Esophagus squamous epithelium (tissue), 5 donors: ENCODE data around the gene CTCF. TPM values are rescaled to one million over a fixed set of nuclear protein-coding genes. Genes with fewer than 3 reads are reported as not detected.

Source experiments
- DNase-seq: peaks from one replicate; lab custom pipeline; 2025; lab: John Stamatoyannopoulos, UW
- H3K27ac ChIP-seq, 4 donors: fragments of 200-600 bp; sonication (generic); one replicate each; pipeline ENCODE4 v1.5.1; 2016 to 2019; ENCODE audit warnings: mild to moderate bottlenecking in 1 of 4
- H3K27me3 ChIP-seq, 4 donors: fragments of 200-600 bp; sonication (generic); 1 replicate in 3 of 4; 2 replicates in 1 of 4; pipeline versions ENCODE4 v1.5.1 to v1.6.0; 2017 to 2021; ENCODE audit warnings: antibody characterized with exemption in 1 of 4
- H3K36me3 ChIP-seq, 3 donors: fragments of 200-600 bp; sonication (generic); one replicate each; pipeline ENCODE4 v1.5.1; 2016 to 2019
- H3K4me1 ChIP-seq, 3 donors: fragments of 200-600 bp; sonication (generic); one replicate each; pipeline ENCODE4 v1.5.1; 2017 to 2019
- H3K4me3 ChIP-seq, 4 donors: fragments of 200-600 bp; sonication (generic); 1 replicate in 3 of 4; 2 replicates in 1 of 4; pipeline ENCODE4 v1.5.1; 2016 to 2019; ENCODE audit warnings: mild to moderate bottlenecking in 2 of 4, moderate library complexity in 1 of 4
- H3K9me3 ChIP-seq, 3 donors: fragments of 200-600 bp; sonication (generic); one replicate each; pipeline ENCODE4 v1.5.1; 2016 to 2019
- CTCF ChIP-seq, 6 experiments: fragments of 450-650 bp in 4 of 6; fragments of 200-600 bp in 2 of 6; sonication (generic) in 2 of 6; IDR thresholded peaks; one replicate each; pipeline ENCODE4 v1.5.1; 2016 to 2019; ENCODE audit warnings: antibody characterized with exemption in 6 of 6, mild to moderate bottlenecking in 4 of 6, moderate library complexity in 4 of 6
- POLR2A ChIP-seq, 4 donors: fragments of 450-650 bp; IDR thresholded peaks; one replicate each; pipeline ENCODE4 v1.6.1; 2017; ENCODE audit warnings: antibody characterized with exemption in 4 of 4, mild to moderate bottlenecking in 4 of 4, moderate library complexity in 3 of 4
- WGBS, 2 donors: methylation state at CpG; one replicate each; pipeline ENCODE4 v1.1.5; 2018; 5-methylcytosine and 5-hydroxymethylcytosine counted together
- intact Hi-C: fragments of 100-400 bp; cut with DNase I; formaldehyde crosslinking; loops from one replicate; pipeline ENCODE4 v1.15.0; 2022
- total RNA-seq, 4 donors: library from RNA; depleted of rRNA; stranded (reverse); fragments of >200 nt; gene quantifications; one replicate each; pipeline ENCODE4 v1.1.0, GENCODE V29; 2016
- donor health status: DM: yes; HTN: yes; CAD: no.

Gene CTCF
- total RNA-seq, 4 donors from 2014 or later = 29.9 to 35.5 (median 33.5) TPM

GRCh38 chr16:67649494-67649931 lies 87.2 kb downstream of the CTCF start:
- Histone ChIP-seq H3K27ac (no peak overlapping the region), H3K36me3 (no peaks in the 10 kb centered on the region), H3K4me1 (peaks cover 8 to 68% (median 26%) of the 10 kb centered on the region in 3 donors), H3K4me3 (peak overlapping the region in 1 of 4 donors; percentile 5), H3K9me3 (no peaks in the 10 kb centered on the region), H3K27me3 (peaks cover 32 to 100% (median 33%) of the 10 kb centered on the region in 4 donors)
- WGBS, 2 donors = 48 to 53% methylated on average over 7 to 19 of the region's 34 CpGs
- TF ChIP-seq CTCF (IDR thresholded peaks at IDR 0.05) (no peak), POLR2A (IDR thresholded peaks at IDR 0.05) (no peak)
- intact Hi-C loops = no loop called here
- DNase-seq = no peak

- Histone ChIP-seq H3K4me1 (peaks cover 8 to 63% (median 21%) of the 10 kb centered on the region in 3 donors), H3K27me3 (peaks cover 33 to 100% (median 34%) of the 10 kb centered on the region in 4 donors), H3K9me3 (no peaks in the 10 kb centered on the region), H3K4me3 (no peak overlapping the region), H3K27ac (no peak overlapping the region), H3K36me3 (no peaks in the 10 kb centered on the region)
- WGBS, 2 donors = 53 to 80% methylated on average over 2 to 6 of the region's 8 CpGs
- intact Hi-C loops = no loop called here
- DNase-seq = no peak
- TF ChIP-seq CTCF (IDR thresholded peaks at IDR 0.05) (no peak), POLR2A (IDR thresholded peaks at IDR 0.05) (no peak)
Observed at GRCh38 chr16:67650023-67650422, 87.7 kb downstream of the CTCF start.

GRCh38 chr16:67651039-67651438 lies 88.7 kb downstream of the CTCF start:
- Histone ChIP-seq H3K4me1 (peaks cover 8 to 53% (median 13%) of the 10 kb centered on the region in 3 donors), H3K27ac (no peak overlapping the region), H3K4me3 (no peak overlapping the region), H3K36me3 (no peaks in the 10 kb centered on the region), H3K9me3 (no peaks in the 10 kb centered on the region), H3K27me3 (peaks cover 29 to 97% (median 32%) of the 10 kb centered on the region in 4 donors)
- WGBS, 2 donors = 89 to 92% methylated on average over 3 to 7 of the region's 7 CpGs
- DNase-seq = no peak
- no peak for TF ChIP-seq CTCF (IDR thresholded peaks at IDR 0.05)
- TF ChIP-seq POLR2A (IDR thresholded peaks at IDR 0.05) = no peak
- intact Hi-C loops = no loop called here

GRCh38 chr16:67651847-67652246 lies 89.5 kb downstream of the CTCF start:
- Histone ChIP-seq H3K27me3 (peaks cover 29 to 89% (median 32%) of the 10 kb centered on the region in 4 donors), H3K4me3 (no peak overlapping the region), H3K9me3 (no peaks in the 10 kb centered on the region), H3K4me1 (peaks cover 8 to 52% (median 13%) of the 10 kb centered on the region in 3 donors), H3K36me3 (peaks cover 0 to 7% (median 0%) of the 10 kb centered on the region in 3 donors), H3K27ac (no peak overlapping the region)
- WGBS, 2 donors = 72 to 83% methylated on average over 4 of the region's 4 CpGs
- DNase-seq = no peak
- intact Hi-C loops = no loop called here
- no peak for TF ChIP-seq CTCF (IDR thresholded peaks at IDR 0.05)
- TF ChIP-seq POLR2A (IDR thresholded peaks at IDR 0.05) = no peak

- TF ChIP-seq CTCF (IDR thresholded peaks at IDR 0.05) (no peak), POLR2A (IDR thresholded peaks at IDR 0.05) (no peak)
Observed at GRCh38 chr16:67652578-67653127, 90.3 kb downstream of the CTCF start.

More at GRCh38 chr16:67652578-67653127, 90.3 kb downstream of the CTCF start:
- H3K9me3 ChIP-seq = no peaks in the 10 kb centered on the region
- H3K4me3 ChIP-seq = peak overlapping the region in 3 of 4 donors; percentile 17 to 59 (median 40)
- DNase-seq = no peak
- WGBS, 2 donors = 20% methylated on average over 1 of the region's 59 CpGs; no CpG with 5 or more reads in 1 of the 2 donors
- intact Hi-C loops = no loop called here
- H3K27me3 ChIP-seq = peaks cover 29 to 81% (median 31%) of the 10 kb centered on the region in 4 donors
- peaks cover 1 to 15% (median 4%) of the 10 kb centered on the region in 3 donors for H3K36me3 ChIP-seq
- peaks cover 8 to 44% (median 13%) of the 10 kb centered on the region in 3 donors for H3K4me1 ChIP-seq
- H3K27ac ChIP-seq = no peak overlapping the region
